ENCODE measurements around the gene TBC1D4. TPM values are rescaled to one million over a fixed set of nuclear protein-coding genes. Genes with fewer than 3 reads are reported as not detected.
A peak's percentile ranks its signal among the peaks of the same experiment; 100 is the strongest.

The TBC1D4 gene
- total RNA-seq, 1 donor from 2014 or later, result 25.6 TPM

DNA sequence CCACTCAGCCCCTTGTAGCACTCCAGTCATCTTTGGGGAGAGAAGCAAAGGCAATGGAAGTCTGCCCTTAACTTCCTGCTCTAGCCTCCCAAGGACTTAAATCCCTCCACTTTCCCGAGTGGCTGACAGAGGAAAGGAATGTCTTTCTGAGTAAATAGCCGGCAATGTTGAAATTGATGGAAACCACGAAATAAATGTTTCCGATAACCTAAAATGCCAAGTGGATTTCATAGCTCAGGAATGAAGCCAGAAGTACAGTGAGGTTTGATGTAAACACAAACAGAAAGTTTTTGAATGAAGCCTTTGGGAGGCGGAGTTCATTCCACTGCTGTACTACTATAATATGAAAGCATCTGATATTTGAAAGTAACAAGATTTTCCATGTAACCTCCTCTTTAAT lies 14.0 kb upstream of the TBC1D4 start:
- H3K27me3 ChIP-seq (ENCODE audit: insufficient read depth, low read length), result no peaks in the 10 kb centered on the region
- H3K4me3 ChIP-seq (ENCODE audit: insufficient read depth, low read depth, low read length), result no peak overlapping the region
- no peaks in the 10 kb centered on the region for H3K79me2 ChIP-seq (ENCODE audit: insufficient read depth, low read length)
- H2AFZ ChIP-seq (ENCODE audit: low read depth, low read length), result no peak overlapping the region
- no peak for TF ChIP-seq EZH2 (IDR thresholded peaks at IDR 0.05; ENCODE audit: insufficient read depth, low read length)
- TF ChIP-seq, protein P1, sequence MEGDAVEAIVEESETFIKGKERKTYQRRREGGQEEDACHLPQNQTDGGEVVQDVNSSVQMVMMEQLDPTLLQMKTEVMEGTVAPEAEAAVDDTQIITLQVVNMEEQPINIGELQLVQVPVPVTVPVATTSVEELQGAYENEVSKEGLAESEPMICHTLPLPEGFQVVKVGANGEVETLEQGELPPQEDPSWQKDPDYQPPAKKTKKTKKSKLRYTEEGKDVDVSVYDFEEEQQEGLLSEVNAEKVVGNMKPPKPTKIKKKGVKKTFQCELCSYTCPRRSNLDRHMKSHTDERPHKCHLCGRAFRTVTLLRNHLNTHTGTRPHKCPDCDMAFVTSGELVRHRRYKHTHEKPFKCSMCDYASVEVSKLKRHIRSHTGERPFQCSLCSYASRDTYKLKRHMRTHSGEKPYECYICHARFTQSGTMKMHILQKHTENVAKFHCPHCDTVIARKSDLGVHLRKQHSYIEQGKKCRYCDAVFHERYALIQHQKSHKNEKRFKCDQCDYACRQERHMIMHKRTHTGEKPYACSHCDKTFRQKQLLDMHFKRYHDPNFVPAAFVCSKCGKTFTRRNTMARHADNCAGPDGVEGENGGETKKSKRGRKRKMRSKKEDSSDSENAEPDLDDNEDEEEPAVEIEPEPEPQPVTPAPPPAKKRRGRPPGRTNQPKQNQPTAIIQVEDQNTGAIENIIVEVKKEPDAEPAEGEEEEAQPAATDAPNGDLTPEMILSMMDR (IDR thresholded peaks at IDR 0.05; ENCODE audit: insufficient read depth, low read depth, low read length), result no peak
- peak; percentile 95 for DNase-seq (ENCODE audit: low read depth)
- no peaks in the 10 kb centered on the region for H3K36me3 ChIP-seq (ENCODE audit: insufficient read depth, low read length)
- FAIRE-seq, result peak; percentile 62
- peaks cover 24% of the 10 kb centered on the region for H3K4me1 Mint-ChIP-seq (ENCODE audit: low read depth, unreplicated experiment)
- H3K9me3 ChIP-seq (ENCODE audit: insufficient read depth, low read depth, low read length), result no peaks in the 10 kb centered on the region
- no peaks in the 10 kb centered on the region for H4K20me1 ChIP-seq (ENCODE audit: insufficient read depth, low read length)
- no peaks in the 10 kb centered on the region for H3K27me3 Mint-ChIP-seq (ENCODE audit: low read depth, unreplicated experiment)
- H3K4me3 Mint-ChIP-seq (ENCODE audit: unreplicated experiment), result no peak overlapping the region
- peak overlapping the region; percentile 93 for H3K27ac Mint-ChIP-seq (ENCODE audit: unreplicated experiment)
- no peaks in the 10 kb centered on the region for H3K36me3 Mint-ChIP-seq (ENCODE audit: low read depth, unreplicated experiment)
- H3K9me3 Mint-ChIP-seq (ENCODE audit: unreplicated experiment), result no peaks in the 10 kb centered on the region
- peaks cover 5% of the 10 kb centered on the region for H3K4me1 ChIP-seq (ENCODE audit: insufficient read depth, low read length)
- H3K27ac ChIP-seq (ENCODE audit: low read depth, low read length), result no peak overlapping the region
- H3K4me2 ChIP-seq (ENCODE audit: low read length), result peak overlapping the region; percentile 42
- H3K9ac ChIP-seq (ENCODE audit: low read length), result no peak overlapping the region

DNA sequence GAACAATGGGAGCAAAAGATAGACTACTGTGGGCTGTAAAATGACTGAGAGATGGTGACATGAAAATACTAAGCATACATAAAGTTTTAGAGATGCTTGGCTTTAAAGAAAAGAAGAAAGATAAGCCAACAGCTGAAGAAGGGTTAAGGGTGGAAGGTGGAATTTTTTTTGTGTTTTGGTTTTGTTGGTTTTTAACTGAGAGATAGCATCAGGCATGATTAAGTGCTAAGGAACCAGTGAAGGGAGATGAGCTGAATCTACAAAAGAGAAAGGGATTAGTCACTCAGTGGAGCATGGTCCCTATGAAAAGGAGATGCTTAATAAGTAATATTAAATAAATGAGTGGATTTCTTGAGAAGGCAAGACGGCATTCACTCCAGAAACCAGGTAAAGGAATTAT lies 12.5 kb upstream of the TBC1D4 start:
- H3K4me3 Mint-ChIP-seq (ENCODE audit: unreplicated experiment), result no peak overlapping the region
- FAIRE-seq, result no peak
- H3K27ac Mint-ChIP-seq (ENCODE audit: unreplicated experiment), result no peak overlapping the region
- peaks cover 28% of the 10 kb centered on the region for H3K4me1 Mint-ChIP-seq (ENCODE audit: low read depth, unreplicated experiment)
- H3K9me3 ChIP-seq (ENCODE audit: insufficient read depth, low read depth, low read length), result no peaks in the 10 kb centered on the region
- H3K4me2 ChIP-seq (ENCODE audit: low read length), result no peak overlapping the region
- peaks cover 8% of the 10 kb centered on the region for H3K4me1 ChIP-seq (ENCODE audit: insufficient read depth, low read length)
- peak; percentile 68 for DNase-seq (ENCODE audit: low read depth)
- H3K36me3 ChIP-seq (ENCODE audit: insufficient read depth, low read length), result no peaks in the 10 kb centered on the region
- no peaks in the 10 kb centered on the region for H3K27me3 Mint-ChIP-seq (ENCODE audit: low read depth, unreplicated experiment)
- H3K36me3 Mint-ChIP-seq (ENCODE audit: low read depth, unreplicated experiment), result no peaks in the 10 kb centered on the region
- H3K79me2 ChIP-seq (ENCODE audit: insufficient read depth, low read length), result no peaks in the 10 kb centered on the region
- TF ChIP-seq EZH2 (IDR thresholded peaks at IDR 0.05; ENCODE audit: insufficient read depth, low read length), result no peak
- TF ChIP-seq, protein P1 (IDR thresholded peaks at IDR 0.05; ENCODE audit: insufficient read depth, low read depth, low read length), result no peak
- no peak overlapping the region for H3K27ac ChIP-seq (ENCODE audit: low read depth, low read length)
- H4K20me1 ChIP-seq (ENCODE audit: insufficient read depth, low read length), result no peaks in the 10 kb centered on the region
- no peak overlapping the region for H3K4me3 ChIP-seq (ENCODE audit: insufficient read depth, low read depth, low read length)
- no peak overlapping the region for H2AFZ ChIP-seq (ENCODE audit: low read depth, low read length)
- no peaks in the 10 kb centered on the region for H3K27me3 ChIP-seq (ENCODE audit: insufficient read depth, low read length)
- H3K9me3 Mint-ChIP-seq (ENCODE audit: unreplicated experiment), result no peaks in the 10 kb centered on the region
- H3K9ac ChIP-seq (ENCODE audit: low read length), result no peak overlapping the region

DNA sequence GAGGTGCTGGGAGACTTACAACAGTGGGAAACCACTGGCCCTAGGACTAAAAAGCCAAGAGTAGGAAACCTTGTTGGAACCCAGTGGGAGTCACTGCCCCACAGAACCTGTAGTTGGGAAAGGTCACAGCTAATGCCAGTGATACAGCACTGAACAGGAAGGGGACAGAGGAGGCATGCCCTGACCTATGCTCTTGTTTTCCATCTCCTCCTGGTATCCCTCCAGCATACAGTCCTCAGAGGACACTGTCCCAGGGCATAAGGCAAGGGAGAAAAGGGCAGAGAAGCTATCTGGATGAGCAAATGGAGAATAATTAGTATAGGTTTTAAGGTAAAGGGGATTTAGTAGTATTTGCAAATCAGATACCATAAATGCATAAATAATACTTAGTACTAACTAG lies 11.2 kb upstream of the TBC1D4 start:
- no peak overlapping the region for H3K4me2 ChIP-seq (ENCODE audit: low read length)
- H4K20me1 ChIP-seq (ENCODE audit: insufficient read depth, low read length), result no peaks in the 10 kb centered on the region
- H3K79me2 ChIP-seq (ENCODE audit: insufficient read depth, low read length), result no peaks in the 10 kb centered on the region
- H3K36me3 ChIP-seq (ENCODE audit: insufficient read depth, low read length), result no peaks in the 10 kb centered on the region
- peaks cover 28% of the 10 kb centered on the region for H3K4me1 Mint-ChIP-seq (ENCODE audit: low read depth, unreplicated experiment)
- DNase-seq (ENCODE audit: low read depth) (no peak), FAIRE-seq (no peak)
- TF ChIP-seq, protein P1 (IDR thresholded peaks at IDR 0.05; ENCODE audit: insufficient read depth, low read depth, low read length), result no peak
- no peak for TF ChIP-seq EZH2 (IDR thresholded peaks at IDR 0.05; ENCODE audit: insufficient read depth, low read length)
- H3K9me3 ChIP-seq (ENCODE audit: insufficient read depth, low read depth, low read length), result no peaks in the 10 kb centered on the region
- H3K27ac ChIP-seq (ENCODE audit: low read depth, low read length), result no peak overlapping the region
- H3K4me3 Mint-ChIP-seq (ENCODE audit: unreplicated experiment), result no peak overlapping the region
- H3K4me3 ChIP-seq (ENCODE audit: insufficient read depth, low read depth, low read length), result no peak overlapping the region
- H3K9me3 Mint-ChIP-seq (ENCODE audit: unreplicated experiment), result no peaks in the 10 kb centered on the region
- no peaks in the 10 kb centered on the region for H3K36me3 Mint-ChIP-seq (ENCODE audit: low read depth, unreplicated experiment)
- no peaks in the 10 kb centered on the region for H3K27me3 Mint-ChIP-seq (ENCODE audit: low read depth, unreplicated experiment)
- H3K4me1 ChIP-seq (ENCODE audit: insufficient read depth, low read length), result peaks cover 11% of the 10 kb centered on the region
- H2AFZ ChIP-seq (ENCODE audit: low read depth, low read length), result no peak overlapping the region
- no peak overlapping the region for H3K27ac Mint-ChIP-seq (ENCODE audit: unreplicated experiment)
- no peak overlapping the region for H3K9ac ChIP-seq (ENCODE audit: low read length)
- H3K27me3 ChIP-seq (ENCODE audit: insufficient read depth, low read length), result no peaks in the 10 kb centered on the region

All from astrocyte (in vitro differentiated cells and primary cell).